GDM1 (cell line): ENCODE results near the gene SH2B3.

Experiments used
- DNase-seq: peaks from one replicate; lab custom pipeline; 2025; lab: John Stamatoyannopoulos, UW

The SH2B3 gene

DNA sequence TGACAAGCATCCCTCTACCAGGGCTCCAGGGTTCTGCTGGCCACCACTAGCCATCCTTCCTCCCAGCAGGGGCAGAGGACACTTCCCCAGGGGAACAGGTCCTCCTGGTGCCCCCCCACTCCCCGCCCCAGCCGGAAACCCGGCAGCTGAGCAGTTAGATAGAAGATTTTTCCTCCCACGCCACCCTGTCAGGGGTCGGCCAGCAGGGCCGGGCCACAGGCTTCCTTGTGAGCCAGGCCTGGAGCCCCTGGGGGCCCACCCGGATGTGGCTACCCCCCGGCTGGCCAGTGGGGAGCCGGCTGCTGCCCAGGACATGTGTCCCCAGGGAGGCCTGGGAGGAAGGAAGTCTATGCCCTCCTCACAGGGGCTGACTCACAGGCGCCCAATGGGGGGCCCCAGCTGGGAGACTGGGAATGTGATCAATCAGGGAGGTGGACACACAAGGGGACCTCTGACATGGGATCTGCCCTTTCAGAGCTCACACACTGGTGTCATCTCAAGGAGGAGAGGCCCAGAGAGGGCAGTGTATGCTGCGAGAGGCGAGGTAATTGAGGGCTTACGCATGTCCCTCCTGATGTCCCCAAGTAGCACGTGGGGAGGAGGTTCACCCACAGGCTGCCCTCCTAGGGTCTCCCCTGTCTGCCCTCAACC is 4.2 kb downstream of the SH2B3 start:
- peak; percentile 72 for DNase-seq

GRCh38 chr12:111410431-111411184 is 4.9 kb downstream of the SH2B3 start:
- DNase-seq: no peak

GRCh38 chr12:111411185-111411764 is 5.6 kb downstream of the SH2B3 start:
- DNase-seq: no peak

DNA sequence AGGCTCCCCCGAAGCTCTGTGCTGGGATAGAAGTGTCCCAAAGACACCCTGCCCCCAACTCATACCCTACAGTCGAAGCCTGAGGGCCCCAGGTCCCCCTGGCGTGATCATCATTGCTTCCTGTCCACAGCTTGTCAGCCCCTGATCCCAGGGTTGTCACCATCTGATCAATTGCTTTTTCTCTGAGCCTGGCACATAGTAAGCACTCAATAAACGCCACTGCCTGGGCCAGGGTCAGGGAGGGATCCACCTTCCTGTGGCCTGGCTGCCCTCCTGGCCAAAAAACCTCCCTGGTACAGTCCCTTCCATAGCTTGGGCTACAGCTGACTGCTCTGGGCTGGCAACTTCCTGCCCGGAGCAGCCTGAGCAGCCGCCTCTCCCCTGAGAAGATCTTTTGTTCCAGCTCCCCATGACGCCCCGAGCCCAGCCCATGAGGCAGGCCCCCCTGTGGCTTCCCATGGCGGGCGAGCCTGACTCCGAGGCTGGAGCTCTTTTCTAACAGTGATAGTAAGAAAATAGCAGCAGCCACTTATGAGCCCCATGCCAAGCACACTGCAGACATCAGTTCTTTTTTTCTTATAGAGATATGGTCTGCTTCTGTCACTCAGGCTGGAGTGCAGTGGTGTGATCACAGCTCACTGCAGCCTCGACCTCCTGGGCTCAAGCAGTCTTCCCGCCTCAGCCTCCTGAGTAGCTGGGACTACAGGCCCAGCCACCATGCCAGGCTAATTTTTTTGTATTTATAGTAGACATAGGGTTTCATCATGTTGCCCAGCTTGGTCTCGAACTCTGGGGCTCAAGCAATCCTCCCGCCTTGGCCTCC is 6.5 kb downstream of the SH2B3 start:
- no peak for DNase-seq

DNA sequence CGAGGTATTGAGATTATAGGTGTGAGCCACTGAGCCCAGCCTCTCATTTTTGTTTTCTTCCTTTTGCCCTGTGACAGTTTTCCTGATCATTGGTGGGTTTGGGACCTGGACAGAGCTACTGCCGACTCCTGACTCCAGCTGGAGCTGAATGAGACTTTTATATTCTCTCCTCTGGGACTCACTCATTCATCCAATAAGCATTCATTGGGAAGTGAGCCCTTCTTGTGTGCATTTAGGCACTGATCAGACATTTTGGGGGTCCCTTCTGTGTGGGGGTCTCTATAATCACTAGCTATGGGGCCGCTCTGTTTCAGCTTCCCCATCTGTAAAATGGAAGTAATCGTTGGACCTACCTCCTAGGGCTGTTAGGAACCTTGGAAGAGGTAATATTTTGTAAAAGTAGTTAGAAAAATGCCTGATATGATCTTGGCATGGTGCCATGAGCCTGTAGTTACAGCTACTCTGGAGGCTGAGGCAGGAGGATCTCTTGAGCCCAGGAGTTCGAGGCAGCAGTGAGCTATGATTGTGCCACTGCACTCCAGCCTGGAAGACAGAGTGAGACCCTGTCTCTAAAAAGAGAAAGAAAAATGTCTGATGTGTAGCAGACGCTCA is 7.2 kb downstream of the SH2B3 start:
- DNase-seq: no peak

- DNase-seq: no peak
These were observed 7.8 kb downstream of the SH2B3 start for GRCh38 chr12:111413442-111414086.

DNA sequence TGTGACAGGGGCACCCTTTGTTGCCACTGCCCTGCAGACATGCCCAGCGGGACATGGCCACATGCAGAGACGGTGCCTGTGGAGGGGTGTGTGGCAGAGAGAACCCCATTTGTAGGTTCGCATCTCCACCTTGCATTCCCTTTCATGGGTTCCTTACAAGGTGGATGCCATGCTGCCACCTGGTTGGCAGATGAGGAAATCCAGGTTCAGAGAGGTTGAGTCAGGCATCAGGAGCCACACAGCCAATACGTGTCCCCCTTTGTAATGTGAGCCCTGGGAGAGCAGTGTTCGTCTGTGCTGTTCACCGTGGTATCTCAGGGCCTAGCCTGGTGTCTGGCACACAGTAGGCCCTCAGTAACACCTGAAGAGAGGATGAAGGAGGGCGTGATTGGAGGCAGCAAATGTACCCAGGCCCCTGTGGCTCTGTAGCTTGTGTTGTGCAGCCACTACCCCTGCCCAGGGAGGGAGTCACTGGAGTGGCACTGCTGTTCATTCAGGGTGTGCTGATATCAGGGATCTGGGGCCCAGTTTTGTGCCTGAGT is 9.1 kb downstream of the SH2B3 start:
- no peak for DNase-seq

DNA sequence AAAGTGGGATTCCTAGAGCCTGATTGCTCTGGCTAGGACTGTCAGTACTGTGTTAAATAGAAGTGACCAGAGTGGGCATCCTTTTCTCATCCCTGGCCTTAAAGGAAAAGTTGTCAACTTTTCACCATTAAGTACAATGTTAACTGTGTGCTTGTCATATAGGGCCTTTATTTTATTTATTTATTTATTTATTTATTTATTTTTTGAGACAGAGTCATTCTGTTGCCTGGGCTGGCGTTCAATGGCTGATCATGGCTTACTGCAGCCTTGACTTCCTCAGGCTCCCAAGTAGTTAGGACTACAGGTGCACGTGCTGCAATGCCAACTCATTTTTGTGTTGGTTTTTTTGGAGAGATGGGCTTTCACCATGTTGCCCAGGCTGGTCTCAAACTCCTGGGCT is 11.6 kb downstream of the SH2B3 start:
- no peak for DNase-seq

DNA sequence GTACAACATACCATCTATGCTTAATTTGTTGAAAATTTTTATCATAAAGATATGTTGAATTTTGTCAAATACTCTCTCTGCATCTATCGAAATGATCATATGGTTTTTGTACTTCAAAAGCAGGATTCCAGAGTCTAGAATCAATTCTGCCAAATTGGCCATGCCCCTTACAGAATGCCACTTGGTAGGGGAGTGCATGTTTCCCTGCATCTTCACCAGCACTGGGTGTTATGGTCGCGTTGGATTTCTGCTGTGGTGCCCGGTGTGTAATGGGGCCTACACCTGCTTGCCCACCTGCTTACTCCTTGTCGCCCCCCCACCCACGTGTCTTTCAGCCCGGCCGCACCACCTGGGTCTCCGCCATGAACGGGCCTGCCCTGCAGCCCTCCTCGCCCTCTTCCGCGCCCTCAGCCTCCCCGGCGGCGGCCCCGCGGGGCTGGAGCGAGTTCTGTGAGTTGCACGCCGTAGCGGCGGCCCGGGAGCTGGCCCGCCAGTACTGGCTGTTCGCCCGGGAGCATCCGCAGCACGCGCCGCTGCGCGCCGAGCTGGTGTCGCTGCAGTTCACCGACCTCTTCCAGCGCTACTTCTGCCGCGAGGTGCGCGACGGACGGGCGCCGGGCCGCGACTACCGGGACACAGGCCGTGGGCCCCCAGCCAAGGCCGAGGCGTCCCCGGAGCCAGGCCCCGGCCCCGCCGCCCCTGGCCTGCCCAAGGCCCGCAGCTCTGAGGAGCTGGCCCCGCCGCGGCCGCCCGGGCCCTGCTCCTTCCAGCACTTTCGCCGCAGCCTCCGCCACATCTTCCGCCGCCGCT is 12.3 kb downstream of the SH2B3 start:
- no peak for DNase-seq

DNA sequence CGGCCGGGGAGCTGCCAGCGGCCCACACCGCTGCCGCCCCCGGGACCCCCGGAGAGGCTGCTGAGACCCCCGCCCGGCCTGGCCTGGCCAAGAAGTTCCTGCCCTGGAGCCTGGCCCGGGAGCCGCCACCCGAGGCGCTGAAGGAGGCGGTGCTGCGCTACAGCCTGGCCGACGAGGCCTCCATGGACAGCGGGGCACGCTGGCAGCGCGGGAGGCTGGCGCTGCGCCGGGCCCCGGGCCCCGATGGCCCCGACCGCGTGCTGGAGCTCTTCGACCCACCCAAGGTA is 12.8 kb downstream of the SH2B3 start:
- no peak for DNase-seq

DNA sequence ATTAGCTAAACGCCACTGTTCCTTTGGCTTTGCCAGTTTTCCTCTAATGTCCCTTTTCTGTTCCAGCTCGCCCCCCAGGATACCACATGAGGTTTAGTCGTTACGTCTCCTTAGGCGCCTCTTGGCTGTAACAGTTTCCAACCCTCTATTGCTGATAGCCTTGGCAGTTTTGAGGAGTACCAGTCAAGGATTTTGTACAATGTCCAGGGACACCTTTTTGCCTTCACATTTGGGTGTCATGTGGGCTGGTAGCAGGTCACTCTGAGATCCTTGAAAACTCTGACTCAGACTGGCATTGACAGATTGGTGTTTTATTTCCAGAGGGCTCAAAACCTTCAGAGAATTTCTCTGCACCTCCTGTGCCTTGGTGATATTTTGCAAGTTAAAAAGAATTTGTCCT is 14.1 kb downstream of the SH2B3 start:
- no peak for DNase-seq

- DNase-seq: no peak
These were observed 14.8 kb downstream of the SH2B3 start for GRCh38 chr12:111420494-111420893.

GRCh38 chr12:111424189-111424792 is 18.6 kb downstream of the SH2B3 start:
- DNase-seq: no peak

DNA sequence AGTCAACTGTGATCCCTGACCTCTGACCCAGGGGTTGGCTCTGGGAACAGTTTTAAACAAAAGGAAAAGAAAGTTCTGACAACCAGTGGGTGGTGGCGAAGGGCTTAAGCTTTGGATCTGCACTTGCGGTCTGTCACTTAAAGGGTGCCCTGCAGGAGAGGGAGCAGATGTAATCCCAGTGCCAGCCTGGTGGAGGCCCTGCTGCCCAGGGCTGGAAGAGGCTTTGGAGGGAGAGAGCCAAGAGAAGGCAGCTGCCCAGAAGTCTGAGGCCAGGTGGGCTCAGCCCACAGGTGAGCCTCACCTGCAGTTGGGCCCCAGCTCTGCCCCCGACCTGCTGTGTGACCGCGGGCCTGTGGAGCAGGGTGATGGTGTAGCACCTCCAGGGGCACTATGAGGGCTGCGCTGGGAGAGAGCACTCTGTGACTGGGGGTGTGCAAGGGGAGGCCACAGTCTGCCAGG is 19.1 kb downstream of the SH2B3 start:
- DNase-seq: no peak

- DNase-seq: no peak
These were observed 19.9 kb downstream of the SH2B3 start for GRCh38 chr12:111425655-111426054.

GRCh38 chr12:111426344-111427185 is 20.8 kb downstream of the SH2B3 start:
- DNase-seq: no peak

GRCh38 chr12:111427417-111428074 is 21.8 kb downstream of the SH2B3 start:
- DNase-seq: no peak

GRCh38 chr12:111428081-111428727 is 22.5 kb downstream of the SH2B3 start:
- DNase-seq: no peak
